Dermis blood vessel endothelial cell (primary cell): ENCODE measurements around the gene ARHGAP5. TPM values are rescaled to one million over a fixed set of nuclear protein-coding genes. Genes with fewer than 3 reads are reported as not detected.
"Not testable (repeated sequence)": the region's sequence is repeated elsewhere in the genome, so short reads cannot be mapped to it uniquely, and the experiment has no call there.

Experiments
- DNase-seq: peaks from one replicate; pipeline ENCODE4 v3.0.0; 2010
- total RNA-seq: library from RNA; depleted of rRNA; stranded (reverse); fragments of >200 nt; gene quantifications from 2 replicates; pipeline ENCODE4 v1.2.3, GENCODE V29; 2014

ARHGAP5 gene
- total RNA-seq, 1 donor from 2014 or later, result 59.9 TPM

GRCh38 chr14:32126899-32127730 lies 50.0 kb downstream of the ARHGAP5 start:
- not testable (repeated sequence) for DNase-seq

DNA sequence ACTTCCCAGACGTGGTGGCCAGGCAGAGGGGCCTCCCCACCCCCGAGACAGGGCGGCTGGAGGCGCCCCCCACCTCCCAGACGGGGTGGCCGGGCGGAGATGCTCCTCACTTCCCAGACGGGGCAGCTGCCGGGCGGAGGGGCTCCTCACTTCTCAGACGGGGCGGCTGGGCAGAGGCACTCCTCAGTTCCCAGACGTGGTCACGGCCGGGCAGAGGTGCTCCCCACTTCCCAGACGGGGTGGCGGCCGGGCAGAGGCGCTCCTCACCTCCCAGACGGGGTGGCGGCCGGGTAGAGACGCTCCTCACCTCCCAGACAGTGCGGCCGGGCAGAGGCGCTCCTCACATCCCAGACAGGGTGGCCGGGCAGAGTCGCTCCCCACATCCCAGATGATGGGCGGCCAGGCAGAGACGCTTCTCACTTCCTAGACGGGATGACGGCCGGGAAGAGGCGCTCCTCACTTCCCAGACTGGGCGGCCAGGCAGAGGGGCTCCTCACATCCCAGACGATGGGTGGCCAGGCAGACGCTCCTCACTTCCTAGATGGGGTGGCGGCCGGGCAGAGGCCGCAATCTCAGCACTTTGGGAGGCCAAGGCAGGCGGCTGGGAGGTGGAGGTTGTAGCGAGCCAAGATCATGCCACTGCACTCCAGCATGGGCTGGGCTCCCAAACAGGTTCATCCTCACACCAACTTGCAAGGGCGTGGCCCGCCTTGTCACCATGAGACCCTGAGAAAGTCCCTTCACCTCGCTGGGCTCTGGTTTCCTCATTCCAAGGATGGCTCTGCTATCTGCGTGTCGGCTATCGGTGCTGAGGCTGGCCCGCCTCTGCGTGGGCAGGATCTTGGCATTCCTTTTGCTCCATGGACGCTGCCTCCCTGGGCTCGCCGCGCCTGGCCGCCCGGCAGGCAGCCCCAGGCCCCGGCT lies 50.9 kb downstream of the ARHGAP5 start:
- not testable (repeated sequence) for DNase-seq

GRCh38 chr14:32128703-32129102 lies 51.6 kb downstream of the ARHGAP5 start:
- DNase-seq, result no peak

DNA sequence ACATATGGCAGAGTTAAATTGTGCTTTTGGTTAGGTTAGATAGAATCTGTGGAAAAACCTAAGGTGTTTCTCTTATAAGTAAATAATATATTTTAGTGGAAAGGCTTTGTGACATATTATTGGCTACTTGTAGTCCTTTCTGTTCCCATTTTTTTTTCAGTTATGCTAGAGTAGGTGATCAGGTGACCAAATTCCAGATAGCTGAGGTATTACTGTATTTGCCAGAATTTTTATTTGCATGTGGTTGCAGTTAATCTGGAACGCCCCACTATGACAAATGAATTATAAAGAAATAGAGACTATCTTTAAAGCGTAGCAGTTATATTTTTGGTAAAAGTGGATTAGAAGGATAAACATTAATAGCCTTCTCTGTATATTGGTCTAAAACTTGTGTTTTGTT lies 52.0 kb downstream of the ARHGAP5 start:
- DNase-seq, result no peak

GRCh38 chr14:32131689-32132088 lies 54.6 kb downstream of the ARHGAP5 start:
- not testable (repeated sequence) for DNase-seq

- DNase-seq, result no peak
Observed at GRCh38 chr14:32134448-32135097, 57.5 kb downstream of the ARHGAP5 start.

GRCh38 chr14:32136027-32136825 lies 59.1 kb downstream of the ARHGAP5 start:
- DNase-seq, result no peak

GRCh38 chr14:32137313-32137712 lies 60.2 kb downstream of the ARHGAP5 start:
- no peak for DNase-seq

DNA sequence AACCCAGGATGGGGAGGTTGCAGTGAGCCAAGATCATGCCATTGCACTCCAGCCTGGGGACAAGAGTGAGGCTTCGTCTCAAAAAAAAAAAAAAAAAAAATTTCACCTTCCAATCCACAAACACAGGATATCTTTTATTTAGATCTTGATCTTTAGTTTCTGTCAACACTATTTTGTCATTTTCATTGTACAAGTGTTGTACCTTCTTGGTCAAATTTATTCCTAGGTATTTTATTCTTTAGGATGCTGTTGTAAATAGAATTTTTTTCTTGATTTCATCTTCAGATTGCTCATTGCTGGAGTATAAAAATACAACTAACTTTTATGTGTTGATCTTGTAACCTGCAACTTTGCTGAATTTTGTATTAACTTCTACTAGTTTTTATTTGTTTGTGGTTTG lies 60.8 kb downstream of the ARHGAP5 start:
- DNase-seq, result no peak

GRCh38 chr14:32142341-32142740 lies 65.2 kb downstream of the ARHGAP5 start:
- no peak for DNase-seq

DNA sequence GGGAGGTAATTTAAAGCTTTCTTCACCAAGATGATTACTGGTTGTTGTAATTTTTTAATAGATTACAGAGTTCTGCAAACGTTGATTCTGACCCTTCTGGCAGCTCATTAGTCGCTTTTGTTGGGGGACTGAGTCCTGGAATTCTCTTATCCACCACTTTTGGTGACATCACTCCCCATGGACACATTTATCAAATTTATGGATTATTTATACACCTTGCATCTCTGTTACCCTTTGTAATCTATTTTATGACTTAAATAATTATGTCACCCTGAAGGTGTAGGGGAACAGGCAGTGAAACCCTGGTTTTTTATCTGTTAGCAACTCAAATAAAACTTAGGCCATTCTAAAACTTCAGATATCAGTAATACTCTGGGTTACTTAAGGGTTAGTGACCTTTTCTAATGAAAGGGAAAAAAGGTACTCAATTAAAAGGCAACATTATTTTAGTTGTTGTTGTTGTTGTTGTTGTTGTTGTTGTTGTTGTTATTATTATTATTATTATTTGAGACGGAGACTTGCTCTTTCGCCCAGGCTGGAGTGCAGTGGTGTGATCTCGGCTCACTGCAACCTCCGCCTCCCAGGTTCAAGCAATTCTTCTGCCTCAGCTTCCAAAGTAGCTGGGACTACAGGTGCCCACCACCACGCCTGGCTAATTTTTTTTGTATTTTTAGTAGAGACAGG lies 65.8 kb downstream of the ARHGAP5 start:
- no peak for DNase-seq

GRCh38 chr14:32150392-32150791 lies 73.3 kb downstream of the ARHGAP5 start:
- no peak for DNase-seq

DNA sequence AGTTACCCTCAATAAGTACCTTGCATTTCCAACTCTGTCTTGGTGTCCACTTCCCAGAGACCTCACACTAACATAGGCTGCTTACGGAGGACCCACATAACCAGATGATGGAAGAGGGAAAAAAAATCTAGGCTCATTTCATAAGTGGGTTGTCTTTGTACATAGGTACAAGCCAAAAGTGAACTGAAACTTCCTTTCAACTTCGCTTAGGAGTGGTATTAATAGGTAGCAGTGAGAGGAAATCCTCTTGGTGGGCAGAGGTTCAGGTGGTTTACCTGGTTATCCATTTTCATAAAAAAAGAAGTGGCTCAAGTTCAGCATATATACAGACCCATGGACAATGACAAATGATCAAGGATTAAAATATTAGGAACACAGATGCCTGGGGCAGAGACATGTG lies 88.9 kb downstream of the ARHGAP5 start:
- no peak for DNase-seq

- DNase-seq, result no peak
Observed at GRCh38 chr14:32166924-32167323, 89.8 kb downstream of the ARHGAP5 start.

- DNase-seq, result no peak
Observed at GRCh38 chr14:32167907-32168306, 90.8 kb downstream of the ARHGAP5 start.

- no peak for DNase-seq
Observed at GRCh38 chr14:32169191-32169590, 92.1 kb downstream of the ARHGAP5 start.

- DNase-seq, result no peak
Observed at GRCh38 chr14:32171469-32171868, 94.4 kb downstream of the ARHGAP5 start.

- DNase-seq, result no peak
Observed at GRCh38 chr14:32183151-32184058, 106.3 kb downstream of the ARHGAP5 start.

- DNase-seq, result no peak
Observed at GRCh38 chr14:32185097-32185496, 108.0 kb downstream of the ARHGAP5 start.

- no peak for DNase-seq
Observed at GRCh38 chr14:32186248-32186647, 109.1 kb downstream of the ARHGAP5 start.
